AG04449 (cell line): ENCODE measurements around the gene SYT14.

ENCODE experiments used
- CTCF ChIA-PET: fragments of 350-600 bp; formaldehyde crosslinking; extraction: SDS; loops from one replicate; lab custom pipeline; 2021; ENCODE audit warnings: antibody characterized with exemption; lab: Yijun Ruan, JAX
- POLR2A ChIA-PET: fragments of 400-600, 350-600 bp; formaldehyde crosslinking; extraction: SDS; loops from one replicate; lab custom pipeline; 2020; ENCODE audit warnings: antibody characterized with exemption, inconsistent platforms; lab: Yijun Ruan, JAX
- DNase-seq: peaks from one replicate; pipeline ENCODE4 v3.0.0-alpha.2; 2010; ENCODE audit warnings: low read depth, low spot score
- H3K4me3 ChIP-seq: 2 replicates; pipeline ENCODE4 v1.5.1; 2011; ENCODE audit warnings: low read depth, mild to moderate bottlenecking, control low read depth, low read length
- TF ChIP-seq, protein P1 (sequence below): IDR thresholded peaks from one replicate; pipeline ENCODE4 v1.5.1; 2011; ENCODE audit warnings: mild to moderate bottlenecking, moderate library complexity, low read length, control low read depth, inconsistent platforms; ENCODE audit not compliant: insufficient read depth; ENCODE audit errors: missing control alignments

SYT14 gene

GRCh38 chr1:209988706-209989105 is 50.7 kb downstream of the SYT14 start:
- no peak for DNase-seq
- TF ChIP-seq, protein P1, sequence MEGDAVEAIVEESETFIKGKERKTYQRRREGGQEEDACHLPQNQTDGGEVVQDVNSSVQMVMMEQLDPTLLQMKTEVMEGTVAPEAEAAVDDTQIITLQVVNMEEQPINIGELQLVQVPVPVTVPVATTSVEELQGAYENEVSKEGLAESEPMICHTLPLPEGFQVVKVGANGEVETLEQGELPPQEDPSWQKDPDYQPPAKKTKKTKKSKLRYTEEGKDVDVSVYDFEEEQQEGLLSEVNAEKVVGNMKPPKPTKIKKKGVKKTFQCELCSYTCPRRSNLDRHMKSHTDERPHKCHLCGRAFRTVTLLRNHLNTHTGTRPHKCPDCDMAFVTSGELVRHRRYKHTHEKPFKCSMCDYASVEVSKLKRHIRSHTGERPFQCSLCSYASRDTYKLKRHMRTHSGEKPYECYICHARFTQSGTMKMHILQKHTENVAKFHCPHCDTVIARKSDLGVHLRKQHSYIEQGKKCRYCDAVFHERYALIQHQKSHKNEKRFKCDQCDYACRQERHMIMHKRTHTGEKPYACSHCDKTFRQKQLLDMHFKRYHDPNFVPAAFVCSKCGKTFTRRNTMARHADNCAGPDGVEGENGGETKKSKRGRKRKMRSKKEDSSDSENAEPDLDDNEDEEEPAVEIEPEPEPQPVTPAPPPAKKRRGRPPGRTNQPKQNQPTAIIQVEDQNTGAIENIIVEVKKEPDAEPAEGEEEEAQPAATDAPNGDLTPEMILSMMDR = no peak
- ChIA-PET POLR2A (no interaction called here), CTCF (interaction anchor here (0.7 to 19.4 kb wide), 16 partner anchors 9 to 205 kb away, joined by 3 to 522 read pairs (median 10); partner anchors contain the start of gene UTP25)
- H3K4me3 ChIP-seq = no peak overlapping the region

- TF ChIP-seq, protein P1 = no peak
- no peak for DNase-seq
- H3K4me3 ChIP-seq = no peak overlapping the region
- ChIA-PET CTCF (interaction anchor here (0.6 to 19.4 kb wide), 26 partner anchors 10 to 404 kb away, joined by 3 to 522 read pairs (median 5); partner anchors contain the start of gene UTP25), POLR2A (no interaction called here)
These were observed 51.5 kb downstream of the SYT14 start for GRCh38 chr1:209989525-209989924.

DNA sequence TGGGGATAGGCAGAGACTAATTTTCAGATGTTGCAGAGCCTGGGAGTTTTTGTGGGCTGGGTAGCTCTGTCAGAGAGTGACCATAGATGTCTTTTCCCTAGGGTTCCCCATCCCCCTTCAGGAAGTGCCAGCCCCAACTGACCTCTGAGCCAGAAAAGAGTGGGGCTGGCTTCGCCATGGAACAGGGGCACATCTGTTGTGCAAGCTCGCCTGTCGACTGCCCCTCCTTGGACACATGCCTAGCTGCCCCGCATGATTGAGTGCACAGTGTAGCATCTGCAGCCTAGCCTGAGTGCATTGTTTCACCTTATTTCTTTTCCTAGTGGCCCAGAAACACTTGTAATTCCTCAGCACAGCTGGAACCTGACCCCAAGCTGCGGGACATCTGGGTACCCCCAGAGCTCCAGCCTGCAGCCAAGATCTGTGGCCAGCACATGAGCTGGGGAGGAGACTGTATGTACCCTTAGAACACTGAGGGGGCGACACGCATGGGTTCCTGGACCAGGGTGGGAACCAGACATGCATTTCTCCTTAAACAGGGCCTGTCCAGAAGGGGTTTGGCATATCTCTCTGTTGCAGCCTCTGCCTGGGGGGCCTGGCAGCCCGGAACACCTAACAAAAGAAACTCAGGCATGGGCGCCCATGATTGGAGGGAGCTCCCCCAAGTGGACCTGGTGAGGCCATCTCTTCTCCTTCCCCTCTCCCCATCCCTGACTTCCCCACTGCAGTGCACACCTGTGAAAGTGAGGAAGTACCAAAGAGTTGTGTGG is 55.2 kb downstream of the SYT14 start:
- CTCF ChIA-PET = interaction anchor here (1.1 to 19.4 kb wide), 6 partner anchors 8 to 170 kb away, joined by 3 to 522 read pairs (median 4); no protein-coding TSS in a partner anchor
- TF ChIP-seq, protein P1 = no peak
- DNase-seq = no peak
- H3K4me3 ChIP-seq = no peak overlapping the region
- POLR2A ChIA-PET = interaction anchor here (0.6 kb wide), 1 partner anchor 107 kb away, joined by 3 read pairs; no protein-coding TSS in a partner anchor

- H3K4me3 ChIP-seq = no peak overlapping the region
- CTCF ChIA-PET = interaction anchor here (1.8 to 19.4 kb wide), 2 partner anchors 137 to 146 kb away, joined by 8 to 522 read pairs; no protein-coding TSS in a partner anchor
- POLR2A ChIA-PET = no interaction called here
- TF ChIP-seq, protein P1 = no peak
- no peak for DNase-seq
These were observed 58.3 kb downstream of the SYT14 start for GRCh38 chr1:209996348-209996747.

DNA sequence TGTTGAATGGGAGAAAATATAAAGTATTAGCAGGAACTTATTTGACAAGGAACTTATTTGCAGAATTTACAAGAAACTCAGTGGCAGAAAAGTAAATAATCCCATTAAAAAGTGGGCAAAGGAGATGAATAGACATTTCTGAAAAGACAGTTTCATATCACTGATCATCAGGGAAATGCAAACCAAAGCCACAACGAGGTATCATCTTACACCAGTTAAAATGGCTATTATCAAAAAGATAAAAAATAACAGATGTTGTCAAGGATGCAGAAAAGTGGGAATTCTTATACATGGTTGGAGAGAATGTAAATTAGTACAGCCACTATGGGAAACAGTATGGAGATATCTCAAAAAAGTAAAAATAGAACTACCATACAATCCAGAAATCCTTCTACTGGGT is 61.0 kb downstream of the SYT14 start:
- TF ChIP-seq, protein P1 = no peak
- POLR2A ChIA-PET = no interaction called here
- no peak overlapping the region for H3K4me3 ChIP-seq
- DNase-seq = no peak
- CTCF ChIA-PET = no interaction called here

DNA sequence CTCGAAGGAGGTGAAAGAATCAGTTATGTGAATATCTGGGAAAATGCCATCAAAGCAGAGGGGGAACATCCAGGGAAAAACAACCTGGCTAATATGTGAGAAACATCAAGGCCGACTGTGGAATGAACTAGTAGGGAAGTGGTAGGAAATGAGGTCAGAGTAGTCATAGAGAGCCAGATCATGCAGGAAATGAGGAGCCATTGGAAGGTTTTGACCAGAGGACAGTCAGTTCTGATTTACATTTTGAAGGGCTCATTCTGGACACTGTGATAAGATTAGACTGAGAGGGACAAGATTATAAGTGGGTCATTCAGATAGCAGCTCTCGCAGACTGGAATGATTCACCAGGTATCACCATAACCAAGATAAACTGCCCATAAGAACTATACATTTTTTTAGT is 63.7 kb downstream of the SYT14 start:
- TF ChIP-seq, protein P1 = no peak
- no peak for DNase-seq
- no peak overlapping the region for H3K4me3 ChIP-seq
- ChIA-PET POLR2A (no interaction called here), CTCF (no interaction called here)
